Measurements from ENCODE around the gene COLEC12.

DNA sequence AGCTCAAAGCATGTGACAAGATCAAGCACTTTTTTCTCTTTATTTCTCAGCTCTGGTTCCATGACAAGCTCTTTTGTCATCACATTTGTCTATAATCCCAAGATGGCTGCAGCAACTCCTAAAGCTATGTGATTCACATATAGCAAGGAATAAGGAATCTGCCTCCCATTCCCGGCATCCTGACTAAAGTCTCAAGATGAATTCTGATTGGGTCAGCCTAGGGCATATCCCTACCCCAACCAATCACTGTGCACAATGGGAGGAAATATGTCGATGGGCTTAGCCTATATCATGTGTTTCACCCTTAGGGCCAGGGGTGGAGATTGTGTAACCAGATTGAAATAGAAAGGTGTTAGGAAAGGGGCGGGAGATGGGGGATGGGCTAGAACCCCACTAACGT, 23.1 kb upstream of the COLEC12 start:
- TF ChIP-seq, protein P1, sequence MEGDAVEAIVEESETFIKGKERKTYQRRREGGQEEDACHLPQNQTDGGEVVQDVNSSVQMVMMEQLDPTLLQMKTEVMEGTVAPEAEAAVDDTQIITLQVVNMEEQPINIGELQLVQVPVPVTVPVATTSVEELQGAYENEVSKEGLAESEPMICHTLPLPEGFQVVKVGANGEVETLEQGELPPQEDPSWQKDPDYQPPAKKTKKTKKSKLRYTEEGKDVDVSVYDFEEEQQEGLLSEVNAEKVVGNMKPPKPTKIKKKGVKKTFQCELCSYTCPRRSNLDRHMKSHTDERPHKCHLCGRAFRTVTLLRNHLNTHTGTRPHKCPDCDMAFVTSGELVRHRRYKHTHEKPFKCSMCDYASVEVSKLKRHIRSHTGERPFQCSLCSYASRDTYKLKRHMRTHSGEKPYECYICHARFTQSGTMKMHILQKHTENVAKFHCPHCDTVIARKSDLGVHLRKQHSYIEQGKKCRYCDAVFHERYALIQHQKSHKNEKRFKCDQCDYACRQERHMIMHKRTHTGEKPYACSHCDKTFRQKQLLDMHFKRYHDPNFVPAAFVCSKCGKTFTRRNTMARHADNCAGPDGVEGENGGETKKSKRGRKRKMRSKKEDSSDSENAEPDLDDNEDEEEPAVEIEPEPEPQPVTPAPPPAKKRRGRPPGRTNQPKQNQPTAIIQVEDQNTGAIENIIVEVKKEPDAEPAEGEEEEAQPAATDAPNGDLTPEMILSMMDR (IDR thresholded peaks at IDR 0.05): no peak
- no peak for TF ChIP-seq POLR2A (IDR thresholded peaks at IDR 0.05)
